ENCODE results near the gene PACS2.

PACS2 gene

DNA sequence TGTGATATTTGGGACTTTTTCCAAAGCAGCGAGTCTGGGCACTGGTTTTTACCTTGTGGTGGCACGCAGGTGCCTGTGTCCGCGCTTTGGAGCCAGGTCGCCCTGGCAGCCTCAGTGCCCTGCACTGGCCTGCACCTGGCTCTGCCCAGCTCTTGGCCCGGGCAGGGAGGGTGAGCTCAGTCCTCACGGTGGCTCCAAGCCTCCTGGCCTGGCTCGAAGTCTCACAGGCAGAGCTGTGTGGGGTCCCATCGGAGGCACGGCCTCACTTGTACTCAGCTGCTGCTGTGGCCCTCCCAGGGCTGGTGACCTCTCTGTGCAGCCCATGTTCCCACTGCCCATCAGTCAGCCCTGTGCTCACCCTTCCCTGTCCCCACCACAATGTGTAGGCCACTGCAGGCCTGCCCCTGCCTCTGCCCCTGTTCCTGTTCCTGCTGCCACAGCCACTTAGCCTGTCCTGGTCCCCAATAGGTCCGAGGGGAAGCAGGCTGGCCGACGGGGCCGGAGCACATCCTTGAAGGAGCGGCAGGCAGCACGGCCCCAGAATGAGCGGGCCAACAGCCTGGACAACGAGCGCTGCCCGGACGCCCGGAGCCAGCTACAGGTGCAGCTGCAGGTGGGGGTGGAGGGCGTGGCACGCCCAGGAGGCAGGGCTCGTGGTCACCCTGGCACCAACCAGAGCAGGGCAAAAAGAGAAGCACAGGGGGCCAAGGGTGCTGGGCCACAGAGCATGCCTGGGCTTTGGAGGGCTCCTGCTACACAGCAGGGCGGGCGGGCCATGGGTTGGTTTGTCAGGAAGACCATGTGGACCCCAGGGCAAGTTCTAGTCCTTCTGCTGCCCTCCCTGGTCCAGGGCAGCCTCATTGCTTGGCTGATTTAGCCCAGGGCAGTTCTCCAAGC, 67.1 kb downstream of the PACS2 start:
- Histone ChIP-seq H3K36me3 (ENCODE audit: insufficient read depth) (no peaks in the 10 kb centered on the region), H3K4me2 (no peak overlapping the region), H3K79me2 (ENCODE audit: insufficient read depth, low read depth) (no peaks in the 10 kb centered on the region), H3K27me3 (ENCODE audit: insufficient read depth, low read depth) (no peaks in the 10 kb centered on the region), H2AFZ (ENCODE audit: low read depth) (no peak overlapping the region), H3K4me1 (ENCODE audit: low read depth, poor library complexity, severe bottlenecking) (no peaks in the 10 kb centered on the region), H4K20me1 (ENCODE audit: insufficient read depth) (no peaks in the 10 kb centered on the region), H3K27ac (no peak overlapping the region), H3K9ac (no peak overlapping the region), H3K4me3 (IDR thresholded peaks at IDR 0.05; ENCODE audit: insufficient read depth, low read depth, low read length) (no peak overlapping the region)
- TF ChIP-seq, protein P1, sequence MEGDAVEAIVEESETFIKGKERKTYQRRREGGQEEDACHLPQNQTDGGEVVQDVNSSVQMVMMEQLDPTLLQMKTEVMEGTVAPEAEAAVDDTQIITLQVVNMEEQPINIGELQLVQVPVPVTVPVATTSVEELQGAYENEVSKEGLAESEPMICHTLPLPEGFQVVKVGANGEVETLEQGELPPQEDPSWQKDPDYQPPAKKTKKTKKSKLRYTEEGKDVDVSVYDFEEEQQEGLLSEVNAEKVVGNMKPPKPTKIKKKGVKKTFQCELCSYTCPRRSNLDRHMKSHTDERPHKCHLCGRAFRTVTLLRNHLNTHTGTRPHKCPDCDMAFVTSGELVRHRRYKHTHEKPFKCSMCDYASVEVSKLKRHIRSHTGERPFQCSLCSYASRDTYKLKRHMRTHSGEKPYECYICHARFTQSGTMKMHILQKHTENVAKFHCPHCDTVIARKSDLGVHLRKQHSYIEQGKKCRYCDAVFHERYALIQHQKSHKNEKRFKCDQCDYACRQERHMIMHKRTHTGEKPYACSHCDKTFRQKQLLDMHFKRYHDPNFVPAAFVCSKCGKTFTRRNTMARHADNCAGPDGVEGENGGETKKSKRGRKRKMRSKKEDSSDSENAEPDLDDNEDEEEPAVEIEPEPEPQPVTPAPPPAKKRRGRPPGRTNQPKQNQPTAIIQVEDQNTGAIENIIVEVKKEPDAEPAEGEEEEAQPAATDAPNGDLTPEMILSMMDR (conservative IDR thresholded peaks at IDR 0.05; ENCODE audit: low read depth, low read length), result no peak

DNA sequence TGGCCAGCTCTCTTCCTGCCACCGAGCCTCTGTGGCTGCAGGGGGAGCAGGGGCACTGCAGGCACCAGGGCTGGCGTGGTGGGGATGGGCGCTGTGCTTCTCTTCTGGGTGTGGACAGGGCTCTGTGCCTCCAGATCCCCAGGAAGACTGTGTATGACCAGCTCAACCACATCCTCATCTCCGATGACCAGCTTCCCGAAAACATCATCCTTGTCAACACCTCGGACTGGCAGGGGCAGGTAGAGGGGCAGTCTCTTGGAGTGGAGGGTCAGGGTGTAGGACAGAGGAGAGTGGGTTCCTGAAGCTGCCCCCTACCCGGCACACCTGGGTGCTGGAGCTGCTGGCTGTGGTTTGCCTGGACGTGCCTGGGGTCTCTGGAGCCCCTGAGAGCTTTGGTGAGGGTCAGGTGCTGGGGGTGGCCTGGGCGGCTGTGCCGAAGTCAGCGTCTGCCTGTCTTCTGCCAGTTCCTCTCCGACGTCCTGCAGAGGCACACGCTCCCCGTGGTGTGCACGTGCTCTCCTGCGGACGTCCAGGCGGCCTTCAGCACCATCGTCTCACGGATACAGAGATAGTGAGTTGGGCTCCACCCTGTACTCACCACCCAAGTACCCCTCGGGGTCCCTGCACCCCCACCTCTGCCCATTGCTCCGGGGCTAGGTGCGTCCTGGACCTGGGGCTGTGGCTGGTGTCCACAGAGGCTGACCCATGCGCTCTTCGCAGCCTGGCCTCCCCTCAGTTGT, 68.0 kb downstream of the PACS2 start:
- H3K79me2 ChIP-seq (ENCODE audit: insufficient read depth, low read depth), result no peaks in the 10 kb centered on the region
- H3K27ac ChIP-seq, result no peak overlapping the region
- H3K4me2 ChIP-seq, result no peak overlapping the region
- H3K36me3 ChIP-seq (ENCODE audit: insufficient read depth), result no peaks in the 10 kb centered on the region
- H2AFZ ChIP-seq (ENCODE audit: low read depth), result no peak overlapping the region
- H4K20me1 ChIP-seq (ENCODE audit: insufficient read depth), result no peaks in the 10 kb centered on the region
- no peaks in the 10 kb centered on the region for H3K27me3 ChIP-seq (ENCODE audit: insufficient read depth, low read depth)
- H3K9ac ChIP-seq, result no peak overlapping the region
- H3K4me1 ChIP-seq (ENCODE audit: low read depth, poor library complexity, severe bottlenecking), result no peaks in the 10 kb centered on the region
- TF ChIP-seq, protein P1 (conservative IDR thresholded peaks at IDR 0.05; ENCODE audit: low read depth, low read length), result no peak
- no peak overlapping the region for H3K4me3 ChIP-seq (IDR thresholded peaks at IDR 0.05; ENCODE audit: insufficient read depth, low read depth, low read length)

DNA sequence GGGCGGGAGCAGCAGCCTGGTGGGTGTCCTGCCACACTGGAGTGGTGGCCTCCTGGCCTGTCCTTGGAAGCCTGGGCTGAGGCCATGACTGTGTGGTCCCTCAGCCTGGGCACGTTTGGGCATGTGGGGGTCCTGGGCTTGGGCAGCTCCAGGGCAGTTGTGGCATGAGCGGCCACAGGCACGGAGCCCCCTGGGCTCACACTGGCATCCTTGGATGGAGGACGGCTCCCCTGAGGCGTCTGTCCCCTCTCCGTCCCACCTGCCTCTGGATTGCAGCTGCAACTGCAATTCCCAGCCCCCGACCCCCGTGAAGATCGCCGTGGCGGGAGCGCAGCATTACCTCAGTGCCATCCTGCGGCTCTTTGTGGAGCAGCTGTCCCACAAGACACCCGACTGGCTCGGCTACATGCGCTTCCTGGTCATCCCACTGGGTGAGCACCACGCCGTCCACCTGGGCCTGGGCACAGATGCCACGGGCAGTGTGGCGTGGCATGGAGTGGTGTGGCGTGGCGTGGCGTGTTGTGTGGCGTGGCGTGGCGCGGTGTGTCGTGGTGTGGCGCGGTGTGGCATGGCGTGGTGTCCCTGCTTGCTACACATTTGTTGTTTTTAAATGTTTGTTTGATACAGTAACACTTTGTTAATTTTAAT, 68.7 kb downstream of the PACS2 start:
- H3K27ac ChIP-seq, result no peak overlapping the region
- no peaks in the 10 kb centered on the region for H3K4me1 ChIP-seq (ENCODE audit: low read depth, poor library complexity, severe bottlenecking)
- no peak overlapping the region for H3K4me2 ChIP-seq
- no peak overlapping the region for H2AFZ ChIP-seq (ENCODE audit: low read depth)
- H4K20me1 ChIP-seq (ENCODE audit: insufficient read depth), result no peaks in the 10 kb centered on the region
- H3K27me3 ChIP-seq (ENCODE audit: insufficient read depth, low read depth), result no peaks in the 10 kb centered on the region
- TF ChIP-seq, protein P1 (conservative IDR thresholded peaks at IDR 0.05; ENCODE audit: low read depth, low read length), result no peak
- H3K4me3 ChIP-seq (IDR thresholded peaks at IDR 0.05; ENCODE audit: insufficient read depth, low read depth, low read length), result no peak overlapping the region
- no peaks in the 10 kb centered on the region for H3K36me3 ChIP-seq (ENCODE audit: insufficient read depth)
- H3K79me2 ChIP-seq (ENCODE audit: insufficient read depth, low read depth), result no peaks in the 10 kb centered on the region
- no peak overlapping the region for H3K9ac ChIP-seq

DNA sequence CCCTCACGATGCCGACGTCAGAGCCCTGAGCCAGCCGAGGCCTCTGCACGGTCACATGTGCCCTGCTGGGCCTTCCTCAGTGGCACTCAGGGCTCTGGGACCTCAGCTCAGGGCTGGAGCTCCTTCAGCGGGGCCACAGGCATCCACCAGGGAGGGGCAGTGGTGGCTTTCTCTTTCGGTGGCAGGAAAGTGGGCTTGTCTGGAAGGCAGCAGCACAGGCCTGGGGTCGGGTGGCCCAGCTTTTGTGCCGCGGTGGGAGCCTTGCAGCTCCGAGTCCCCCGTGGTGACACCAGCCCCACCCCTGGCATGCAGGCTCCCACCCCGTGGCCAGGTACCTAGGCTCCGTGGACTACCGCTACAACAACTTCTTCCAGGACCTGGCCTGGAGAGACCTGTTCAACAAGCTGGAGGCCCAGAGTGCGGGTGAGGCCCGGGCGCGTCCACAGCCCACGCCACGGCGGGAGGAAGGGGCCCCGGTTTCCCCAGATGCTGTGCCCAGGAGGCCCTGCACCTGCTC, 69.6 kb downstream of the PACS2 start:
- H3K36me3 ChIP-seq (ENCODE audit: insufficient read depth), result no peaks in the 10 kb centered on the region
- H3K4me2 ChIP-seq, result no peak overlapping the region
- TF ChIP-seq, protein P1 (conservative IDR thresholded peaks at IDR 0.05; ENCODE audit: low read depth, low read length), result no peak

More for the DNA sequence above, 69.6 kb downstream of the PACS2 start:
- Histone ChIP-seq H2AFZ (ENCODE audit: low read depth) (no peak overlapping the region), H3K4me1 (ENCODE audit: low read depth, poor library complexity, severe bottlenecking) (no peaks in the 10 kb centered on the region), H3K9ac (no peak overlapping the region), H4K20me1 (ENCODE audit: insufficient read depth) (no peaks in the 10 kb centered on the region), H3K27me3 (ENCODE audit: insufficient read depth, low read depth) (no peaks in the 10 kb centered on the region), H3K27ac (no peak overlapping the region), H3K4me3 (IDR thresholded peaks at IDR 0.05; ENCODE audit: insufficient read depth, low read depth, low read length) (no peak overlapping the region), H3K79me2 (ENCODE audit: insufficient read depth, low read depth) (no peaks in the 10 kb centered on the region)

All from KMS-11 (cell line).